ENCODE results near the gene FBXL5. TPM values are rescaled to one million over a fixed set of nuclear protein-coding genes. Genes with fewer than 3 reads are reported as not detected.

FBXL5 gene
- total RNA-seq, 1 experiment from 2014 or later = 69.6 TPM

DNA sequence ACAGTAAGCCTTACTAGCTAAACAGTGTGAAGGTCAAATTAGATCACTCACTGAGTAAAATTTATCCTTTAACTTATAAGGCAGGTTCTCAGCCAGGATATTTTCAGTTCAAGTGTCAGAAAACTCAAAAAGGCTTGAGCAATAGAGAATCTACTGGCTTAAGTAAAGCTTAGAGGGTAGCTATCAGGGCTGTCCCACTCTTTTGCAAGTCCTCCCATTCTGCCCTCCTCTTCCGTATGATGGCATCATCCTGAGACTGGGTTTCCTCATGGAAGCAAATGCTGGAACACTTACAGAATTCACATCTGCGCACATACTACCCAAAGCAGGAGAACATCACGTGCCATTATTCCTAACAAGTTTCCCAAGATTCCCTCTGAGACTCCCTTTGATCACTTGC is 55.0 kb downstream of the FBXL5 start (continued):
- TF ChIP-seq, protein P1, sequence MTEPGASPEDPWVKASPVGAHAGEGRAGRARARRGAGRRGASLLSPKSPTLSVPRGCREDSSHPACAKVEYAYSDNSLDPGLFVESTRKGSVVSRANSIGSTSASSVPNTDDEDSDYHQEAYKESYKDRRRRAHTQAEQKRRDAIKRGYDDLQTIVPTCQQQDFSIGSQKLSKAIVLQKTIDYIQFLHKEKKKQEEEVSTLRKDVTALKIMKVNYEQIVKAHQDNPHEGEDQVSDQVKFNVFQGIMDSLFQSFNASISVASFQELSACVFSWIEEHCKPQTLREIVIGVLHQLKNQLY (CRISPR knock-in tag; IDR thresholded peaks at IDR 0.05) = no peak

DNA sequence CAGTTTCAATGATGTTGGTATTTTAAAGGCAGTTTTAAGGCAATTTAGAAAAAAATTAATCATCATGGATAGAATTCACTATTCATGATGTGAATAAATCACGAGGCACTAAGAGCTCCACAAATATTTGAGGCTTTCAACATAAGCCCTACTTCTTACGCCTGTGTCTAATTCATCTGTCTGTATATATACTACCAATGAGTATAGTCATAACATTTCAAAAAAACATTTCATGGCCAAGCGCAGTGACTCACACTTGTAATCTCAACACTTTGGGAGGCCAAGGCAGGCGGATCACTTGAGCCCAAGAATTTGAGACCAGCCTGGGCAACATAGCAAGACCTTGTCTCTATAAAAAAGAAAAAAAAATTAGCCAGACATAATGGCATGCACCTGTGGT is 56.5 kb downstream of the FBXL5 start:
- ATAC-seq = no peak
- CTCF ChIA-PET = no interaction called here

More for the DNA sequence above, 56.5 kb downstream of the FBXL5 start:
- TF ChIP-seq SP1 (CRISPR knock-in tag; conservative IDR thresholded peaks at IDR 0.05) = no peak
- no peak for TF ChIP-seq TEAD1 (CRISPR knock-in tag; IDR thresholded peaks at IDR 0.05)
- no peak for TF ChIP-seq CBFB (CRISPR knock-in tag; IDR thresholded peaks at IDR 0.05; ENCODE audit: low read depth)
- TF ChIP-seq CREM (CRISPR knock-in tag; IDR thresholded peaks at IDR 0.05) = no peak
- TF ChIP-seq, protein P2, sequence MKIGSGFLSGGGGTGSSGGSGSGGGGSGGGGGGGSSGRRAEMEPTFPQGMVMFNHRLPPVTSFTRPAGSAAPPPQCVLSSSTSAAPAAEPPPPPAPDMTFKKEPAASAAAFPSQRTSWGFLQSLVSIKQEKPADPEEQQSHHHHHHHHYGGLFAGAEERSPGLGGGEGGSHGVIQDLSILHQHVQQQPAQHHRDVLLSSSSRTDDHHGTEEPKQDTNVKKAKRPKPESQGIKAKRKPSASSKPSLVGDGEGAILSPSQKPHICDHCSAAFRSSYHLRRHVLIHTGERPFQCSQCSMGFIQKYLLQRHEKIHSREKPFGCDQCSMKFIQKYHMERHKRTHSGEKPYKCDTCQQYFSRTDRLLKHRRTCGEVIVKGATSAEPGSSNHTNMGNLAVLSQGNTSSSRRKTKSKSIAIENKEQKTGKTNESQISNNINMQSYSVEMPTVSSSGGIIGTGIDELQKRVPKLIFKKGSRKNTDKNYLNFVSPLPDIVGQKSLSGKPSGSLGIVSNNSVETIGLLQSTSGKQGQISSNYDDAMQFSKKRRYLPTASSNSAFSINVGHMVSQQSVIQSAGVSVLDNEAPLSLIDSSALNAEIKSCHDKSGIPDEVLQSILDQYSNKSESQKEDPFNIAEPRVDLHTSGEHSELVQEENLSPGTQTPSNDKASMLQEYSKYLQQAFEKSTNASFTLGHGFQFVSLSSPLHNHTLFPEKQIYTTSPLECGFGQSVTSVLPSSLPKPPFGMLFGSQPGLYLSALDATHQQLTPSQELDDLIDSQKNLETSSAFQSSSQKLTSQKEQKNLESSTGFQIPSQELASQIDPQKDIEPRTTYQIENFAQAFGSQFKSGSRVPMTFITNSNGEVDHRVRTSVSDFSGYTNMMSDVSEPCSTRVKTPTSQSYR (CRISPR knock-in tag; IDR thresholded peaks at IDR 0.05) = no peak
- no peak for TF ChIP-seq GRHL2 (CRISPR knock-in tag; IDR thresholded peaks at IDR 0.05; ENCODE audit: insufficient replicate concordance, severe bottlenecking)
- TF ChIP-seq, protein P3, sequence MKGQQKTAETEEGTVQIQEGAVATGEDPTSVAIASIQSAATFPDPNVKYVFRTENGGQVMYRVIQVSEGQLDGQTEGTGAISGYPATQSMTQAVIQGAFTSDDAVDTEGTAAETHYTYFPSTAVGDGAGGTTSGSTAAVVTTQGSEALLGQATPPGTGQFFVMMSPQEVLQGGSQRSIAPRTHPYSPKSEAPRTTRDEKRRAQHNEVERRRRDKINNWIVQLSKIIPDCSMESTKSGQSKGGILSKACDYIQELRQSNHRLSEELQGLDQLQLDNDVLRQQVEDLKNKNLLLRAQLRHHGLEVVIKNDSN (CRISPR knock-in tag; IDR thresholded peaks at IDR 0.05) = no peak
- no peak for TF ChIP-seq NR1H2 (CRISPR knock-in tag; IDR thresholded peaks at IDR 0.05)
- TF ChIP-seq, protein P4, sequence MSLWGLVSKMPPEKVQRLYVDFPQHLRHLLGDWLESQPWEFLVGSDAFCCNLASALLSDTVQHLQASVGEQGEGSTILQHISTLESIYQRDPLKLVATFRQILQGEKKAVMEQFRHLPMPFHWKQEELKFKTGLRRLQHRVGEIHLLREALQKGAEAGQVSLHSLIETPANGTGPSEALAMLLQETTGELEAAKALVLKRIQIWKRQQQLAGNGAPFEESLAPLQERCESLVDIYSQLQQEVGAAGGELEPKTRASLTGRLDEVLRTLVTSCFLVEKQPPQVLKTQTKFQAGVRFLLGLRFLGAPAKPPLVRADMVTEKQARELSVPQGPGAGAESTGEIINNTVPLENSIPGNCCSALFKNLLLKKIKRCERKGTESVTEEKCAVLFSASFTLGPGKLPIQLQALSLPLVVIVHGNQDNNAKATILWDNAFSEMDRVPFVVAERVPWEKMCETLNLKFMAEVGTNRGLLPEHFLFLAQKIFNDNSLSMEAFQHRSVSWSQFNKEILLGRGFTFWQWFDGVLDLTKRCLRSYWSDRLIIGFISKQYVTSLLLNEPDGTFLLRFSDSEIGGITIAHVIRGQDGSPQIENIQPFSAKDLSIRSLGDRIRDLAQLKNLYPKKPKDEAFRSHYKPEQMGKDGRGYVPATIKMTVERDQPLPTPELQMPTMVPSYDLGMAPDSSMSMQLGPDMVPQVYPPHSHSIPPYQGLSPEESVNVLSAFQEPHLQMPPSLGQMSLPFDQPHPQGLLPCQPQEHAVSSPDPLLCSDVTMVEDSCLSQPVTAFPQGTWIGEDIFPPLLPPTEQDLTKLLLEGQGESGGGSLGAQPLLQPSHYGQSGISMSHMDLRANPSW (CRISPR knock-in tag; conservative IDR thresholded peaks at IDR 0.05; ENCODE audit: low read depth) = no peak
- no peak for TF ChIP-seq ETV6 (CRISPR knock-in tag; IDR thresholded peaks at IDR 0.05)
- TF ChIP-seq NFATC4 (CRISPR knock-in tag; IDR thresholded peaks at IDR 0.05) = no peak
- TF ChIP-seq EMX1 (CRISPR knock-in tag; IDR thresholded peaks at IDR 0.05) = no peak
- TF ChIP-seq, protein P5, sequence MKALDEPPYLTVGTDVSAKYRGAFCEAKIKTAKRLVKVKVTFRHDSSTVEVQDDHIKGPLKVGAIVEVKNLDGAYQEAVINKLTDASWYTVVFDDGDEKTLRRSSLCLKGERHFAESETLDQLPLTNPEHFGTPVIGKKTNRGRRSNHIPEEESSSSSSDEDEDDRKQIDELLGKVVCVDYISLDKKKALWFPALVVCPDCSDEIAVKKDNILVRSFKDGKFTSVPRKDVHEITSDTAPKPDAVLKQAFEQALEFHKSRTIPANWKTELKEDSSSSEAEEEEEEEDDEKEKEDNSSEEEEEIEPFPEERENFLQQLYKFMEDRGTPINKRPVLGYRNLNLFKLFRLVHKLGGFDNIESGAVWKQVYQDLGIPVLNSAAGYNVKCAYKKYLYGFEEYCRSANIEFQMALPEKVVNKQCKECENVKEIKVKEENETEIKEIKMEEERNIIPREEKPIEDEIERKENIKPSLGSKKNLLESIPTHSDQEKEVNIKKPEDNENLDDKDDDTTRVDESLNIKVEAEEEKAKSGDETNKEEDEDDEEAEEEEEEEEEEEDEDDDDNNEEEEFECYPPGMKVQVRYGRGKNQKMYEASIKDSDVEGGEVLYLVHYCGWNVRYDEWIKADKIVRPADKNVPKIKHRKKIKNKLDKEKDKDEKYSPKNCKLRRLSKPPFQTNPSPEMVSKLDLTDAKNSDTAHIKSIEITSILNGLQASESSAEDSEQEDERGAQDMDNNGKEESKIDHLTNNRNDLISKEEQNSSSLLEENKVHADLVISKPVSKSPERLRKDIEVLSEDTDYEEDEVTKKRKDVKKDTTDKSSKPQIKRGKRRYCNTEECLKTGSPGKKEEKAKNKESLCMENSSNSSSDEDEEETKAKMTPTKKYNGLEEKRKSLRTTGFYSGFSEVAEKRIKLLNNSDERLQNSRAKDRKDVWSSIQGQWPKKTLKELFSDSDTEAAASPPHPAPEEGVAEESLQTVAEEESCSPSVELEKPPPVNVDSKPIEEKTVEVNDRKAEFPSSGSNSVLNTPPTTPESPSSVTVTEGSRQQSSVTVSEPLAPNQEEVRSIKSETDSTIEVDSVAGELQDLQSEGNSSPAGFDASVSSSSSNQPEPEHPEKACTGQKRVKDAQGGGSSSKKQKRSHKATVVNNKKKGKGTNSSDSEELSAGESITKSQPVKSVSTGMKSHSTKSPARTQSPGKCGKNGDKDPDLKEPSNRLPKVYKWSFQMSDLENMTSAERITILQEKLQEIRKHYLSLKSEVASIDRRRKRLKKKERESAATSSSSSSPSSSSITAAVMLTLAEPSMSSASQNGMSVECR (CRISPR knock-in tag; IDR thresholded peaks at IDR 0.05; ENCODE audit: borderline replicate concordance) = no peak
- Mint-ChIP-seq H3K36me3 (peaks cover 19% of the 10 kb centered on the region), H3K9me3 (peaks cover 10% of the 10 kb centered on the region), H3K4me3 (no peak overlapping the region), H3K4me1 (no peaks in the 10 kb centered on the region), H3K27ac (no peak overlapping the region), H3K27me3 (ENCODE audit: low read depth) (no peaks in the 10 kb centered on the region)
- no peak for DNase-seq (ENCODE audit: low spot score)
- POLR2A ChIA-PET = no interaction called here
